Endothelial cell of umbilical vein (primary cell): ENCODE measurements around the gene SMTNL1. TPM values are rescaled to one million over a fixed set of nuclear protein-coding genes. Genes with fewer than 3 reads are reported as not detected.

Experiments
- BruUV-seq: library from RNA; stranded (reverse); fragments of 400-500 nt; replicated peaks from 2 replicates; lab custom pipeline; 2021; lab: Mats Ljungman, UMichigan
- CTCF ChIA-PET: fragments of 300-600, 350-600 bp; sonication (Branson Sonifier 250); formaldehyde crosslinking; loops from one replicate; lab custom pipeline; 2021; ENCODE audit warnings: antibody characterized with exemption, inconsistent platforms; lab: Charles Lee
- POLR2A ChIA-PET: fragments of 300-600, 350-600 bp; sonication (Branson Sonifier 250); formaldehyde crosslinking; loops from one replicate; lab custom pipeline; 2021; ENCODE audit warnings: antibody characterized with exemption, inconsistent platforms; lab: Charles Lee
- DNase-seq: peaks from one replicate; pipeline ENCODE4 v3.0.0-alpha.2; 2011; ENCODE audit warnings: low read depth, low spot score
- FAIRE-seq: peaks from 2 replicates; lab custom pipeline; 2011; peaks lifted over from hg19 to GRCh38; lab: Jason Lieb, UNC
- H2AFZ ChIP-seq: 2 replicates; pipeline ENCODE4 v1.6.0; 2012; ENCODE audit warnings: low read depth, low read length, control low read depth, inconsistent platforms
- H3K27ac ChIP-seq: 2 replicates; pipeline ENCODE4 v1.5.1; 2011; ENCODE audit warnings: low read depth, mild to moderate bottlenecking, control low read depth, low read length, moderate library complexity; ENCODE audit not compliant: insufficient read depth
- H3K27me3 ChIP-seq, 2 experiments: 2 replicates each; pipeline versions ENCODE4 v1.6.0 to v1.6.1; 2011; ENCODE audit warnings: low read length in 2 of 2, mixed read lengths in 1 of 2; ENCODE audit not compliant: control insufficient read depth in 2 of 2, insufficient read depth in 2 of 2
- H3K36me3 ChIP-seq, 2 experiments: 2 replicates in 1 of 2; 3 replicates in 1 of 2; pipeline ENCODE4 v1.5.1; 2011; ENCODE audit warnings: low read length in 2 of 2, mild to moderate bottlenecking in 1 of 2, moderate library complexity in 1 of 2; ENCODE audit not compliant: control insufficient read depth in 2 of 2, insufficient read depth in 2 of 2; ENCODE audit errors: extremely low read depth in 1 of 2
- H3K4me1 ChIP-seq: 3 replicates; pipeline ENCODE4 v1.5.1; 2011; ENCODE audit warnings: mild to moderate bottlenecking, low read length; ENCODE audit not compliant: control insufficient read depth, insufficient read depth; ENCODE audit errors: extremely low read depth
- H3K4me2 ChIP-seq: 2 replicates; pipeline ENCODE4 v1.6.1; 2011; ENCODE audit warnings: low read length, control low read depth, mixed read lengths; ENCODE audit not compliant: insufficient read depth
- H3K4me3 ChIP-seq, 3 experiments: fragments of 200-600 bp in 1 of 3; sonication (generic), shearing (Covaris generic) in 1 of 3; replicated peaks in 1 of 3; 2 replicates each; pipeline ENCODE4 v1.5.1; 2011 to 2016; ENCODE audit warnings: control low read depth in 3 of 3, low read length in 3 of 3, mild to moderate bottlenecking in 2 of 3, inconsistent platforms in 1 of 3, low read depth in 1 of 3, moderate library complexity in 1 of 3; ENCODE audit not compliant: insufficient read depth in 1 of 3
- H3K79me2 ChIP-seq: 2 replicates; pipeline ENCODE4 v1.6.0; 2012; ENCODE audit warnings: low read length, inconsistent platforms; ENCODE audit not compliant: control insufficient read depth, insufficient read depth
- H3K9ac ChIP-seq: replicated peaks from 2 replicates; pipeline ENCODE3; 2011; ENCODE audit warnings: low read length, control low read depth; ENCODE audit not compliant: insufficient read depth; ENCODE audit errors: extremely low read depth
- H3K9me1 ChIP-seq: replicated peaks from 3 replicates; pipeline ENCODE4 v1.6.0; 2011; ENCODE audit warnings: mild to moderate bottlenecking, low read length; ENCODE audit not compliant: control insufficient read depth, insufficient read depth; ENCODE audit errors: extremely low read depth
- H3K9me3 ChIP-seq: replicated peaks from 2 replicates; pipeline ENCODE4 v1.5.1; 2012; ENCODE audit warnings: low read length, inconsistent platforms; ENCODE audit not compliant: control insufficient read depth, insufficient read depth
- H4K20me1 ChIP-seq: replicated peaks from 2 replicates; pipeline ENCODE3; 2011; ENCODE audit warnings: mild to moderate bottlenecking, low read length; ENCODE audit not compliant: control insufficient read depth, insufficient read depth; ENCODE audit errors: extremely low read depth
- EZH2 ChIP-seq: IDR thresholded peaks from 2 replicates; pipeline ENCODE4 v1.6.1; 2012; ENCODE audit warnings: borderline replicate concordance, low read depth, mild to moderate bottlenecking, moderate library complexity, low read length, inconsistent platforms; ENCODE audit not compliant: severe bottlenecking
- FOS ChIP-seq: IDR thresholded peaks from 2 replicates; pipeline ENCODE4 v1.6.1; 2011; ENCODE audit warnings: mild to moderate bottlenecking, low read length, moderate library complexity, borderline replicate concordance; ENCODE audit not compliant: insufficient read depth
- GATA2 ChIP-seq: IDR thresholded peaks from 2 replicates; pipeline ENCODE4 v1.7.0; 2011; ENCODE audit warnings: low read depth, mild to moderate bottlenecking, moderate library complexity, mixed read lengths, low read length; ENCODE audit not compliant: insufficient read length, insufficient read depth
- JUN ChIP-seq: IDR thresholded peaks from 2 replicates; pipeline ENCODE4 v1.6.1; 2011; ENCODE audit warnings: borderline replicate concordance, low read depth; ENCODE audit not compliant: insufficient read length, insufficient read depth
- POLR2A ChIP-seq: IDR thresholded peaks from 2 replicates; pipeline ENCODE4 v1.6.1; 2012; ENCODE audit warnings: low read depth, mild to moderate bottlenecking, control low read depth, low read length
- POLR2AphosphoS5 ChIP-seq: IDR thresholded peaks from 2 replicates; pipeline ENCODE4 v1.6.1; 2012; ENCODE audit warnings: low read depth, mild to moderate bottlenecking, control low read depth, low read length, moderate library complexity; ENCODE audit not compliant: insufficient read depth
- dilution Hi-C: fragments of 300-500 bp; cut with MboI; formaldehyde crosslinking; loops from one replicate; pipeline ENCODE4 v1.15.0; 2019; ENCODE audit warnings: low sequenced_read_pairs; ENCODE audit not compliant: extremely low pct_ligation_motif_present
- intact Hi-C: fragments of 100-400 bp; cut with micrococcal nuclease; formaldehyde crosslinking; loops from one replicate; pipeline ENCODE4 v1.10.0; 2022
- polyA plus RNA-seq, 4 experiments: library from polyadenylated mRNA; depleted of rRNA in 3 of 4; stranded (reverse) in 3 of 4; unstranded in 1 of 4; fragments of >200 nt; gene quantifications; 2 replicates each; pipeline versions ENCODE4 v1.2.1 to v1.2.3, GENCODE V29; 2011 to 2012; ENCODE audit warnings: missing spikeins in 1 of 4
- total RNA-seq: library from RNA; stranded (reverse); gene quantifications from 2 replicates; pipeline ENCODE4 v1.2.3, GENCODE V29; 2021

The SMTNL1 gene
- total and polyA plus RNA-seq, 2 donors (not counting 3 experiments of a cell fraction or from before 2014, with no cell fraction given) = not detected

DNA sequence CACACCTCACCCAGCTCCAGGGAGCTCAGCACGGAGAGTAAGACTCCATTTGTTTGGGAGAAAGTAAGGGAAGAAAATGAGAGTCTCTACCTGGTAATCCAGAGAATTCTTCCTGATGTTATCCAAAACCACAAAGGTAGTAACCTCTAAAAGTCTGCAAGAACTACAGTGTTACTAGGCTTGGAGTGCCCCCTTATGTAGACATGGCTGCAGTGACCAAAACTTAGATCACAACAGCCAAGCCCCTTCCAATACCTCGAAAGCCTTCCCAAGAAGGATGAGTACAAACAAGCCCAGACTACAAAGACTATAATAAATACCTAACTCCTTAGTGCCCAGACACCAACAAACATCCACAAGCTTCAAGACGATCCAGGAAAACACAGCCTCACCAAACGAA is 25.2 kb downstream of the SMTNL1 start:
- Histone ChIP-seq H3K27me3 (no peaks in the 10 kb centered on the region), H3K4me1 (peaks cover 7% of the 10 kb centered on the region), H3K27ac (no peak overlapping the region), H2AFZ (no peak overlapping the region), H3K79me2 (no peaks in the 10 kb centered on the region), H3K9ac (no peak overlapping the region), H3K36me3 (no peaks in the 10 kb centered on the region), H3K4me3 (no peak overlapping the region), H4K20me1 (no peaks in the 10 kb centered on the region), H3K4me2 (no peak overlapping the region), H3K9me1 (no peaks in the 10 kb centered on the region), H3K9me3 (no peaks in the 10 kb centered on the region)
- intact Hi-C loops = no loop called here
- DNase-seq (no peak), FAIRE-seq (no peak)
- POLR2A ChIA-PET = no interaction called here
- no TSS peak for BruUV-seq
- CTCF ChIA-PET = interaction anchor here (0.8 to 1.6 kb wide), 2 partner anchors 78 to 217 kb away, joined by 3 read pairs; no protein-coding TSS in a partner anchor
- dilution Hi-C loops = no loop called here
- TF ChIP-seq EZH2 (no peak), FOS (no peak), JUN (no peak), POLR2AphosphoS5 (no peak), GATA2 (no peak), POLR2A (no peak)
